Parathyroid adenoma (tissue), 2 donors: ENCODE results near the gene AFDN.

ENCODE experiments used
- H2AFZ ChIP-seq: fragments of 300-600 bp; sonication (generic); one replicate; pipeline ENCODE4 v1.7.0; 2017; ENCODE audit warnings: antibody characterized with exemption, mild to moderate bottlenecking
- H3K27ac ChIP-seq: fragments of 300-600 bp; sonication (generic); one replicate; pipeline ENCODE4 v1.7.0; 2017
- H3K27me3 ChIP-seq: fragments of 300-600 bp; sonication (generic); one replicate; pipeline ENCODE4 v1.7.0; 2017; ENCODE audit warnings: low read length; ENCODE audit not compliant: control insufficient read depth, insufficient read depth
- H3K36me3 ChIP-seq: fragments of 300-600 bp; sonication (generic); one replicate; pipeline ENCODE4 v1.7.0; 2017; ENCODE audit warnings: low read length; ENCODE audit not compliant: control insufficient read depth, insufficient read depth
- H3K4me1 ChIP-seq: fragments of 300-600 bp; sonication (generic); one replicate; pipeline ENCODE4 v1.7.0; 2017; ENCODE audit warnings: control low read depth
- H3K4me2 ChIP-seq: fragments of 300-600 bp; sonication (generic); one replicate; pipeline ENCODE4 v1.7.0; 2017; ENCODE audit warnings: low read length
- H3K4me3 ChIP-seq: fragments of 300-600 bp; sonication (generic); one replicate; pipeline ENCODE4 v1.7.0; 2017; ENCODE audit warnings: low read depth, low read length
- H3K79me2 ChIP-seq: fragments of 300-600 bp; sonication (generic); one replicate; pipeline ENCODE4 v1.7.0; 2017; ENCODE audit warnings: control low read depth
- H3K9ac ChIP-seq: fragments of 300-600 bp; sonication (generic); one replicate; pipeline ENCODE4 v1.7.0; 2017; ENCODE audit warnings: mild to moderate bottlenecking
- H3K9me3 ChIP-seq: fragments of 300-600 bp; sonication (generic); one replicate; pipeline ENCODE4 v1.7.0; 2017; ENCODE audit warnings: low read length; ENCODE audit not compliant: control insufficient read depth
- CTCF ChIP-seq: fragments of 300-600 bp; sonication (generic); IDR thresholded peaks from one replicate; pipeline ENCODE4 v1.7.0; 2017; ENCODE audit warnings: antibody characterized with exemption, mild to moderate bottlenecking
- donor health status: primary hyperparathyroidism.

Gene AFDN

GRCh38 chr6:167892835-167893815 lies 66.4 kb downstream of the AFDN start:
- H3K27me3 ChIP-seq, result no peaks in the 10 kb centered on the region
- TF ChIP-seq CTCF, result no peak
- no peak overlapping the region for H3K27ac ChIP-seq
- no peaks in the 10 kb centered on the region for H3K36me3 ChIP-seq
- no peak overlapping the region for H3K4me2 ChIP-seq
- H3K9ac ChIP-seq, result no peak overlapping the region
- H3K9me3 ChIP-seq, result no peaks in the 10 kb centered on the region
- no peaks in the 10 kb centered on the region for H3K79me2 ChIP-seq
- H2AFZ ChIP-seq, result no peak overlapping the region
- peaks cover 3% of the 10 kb centered on the region for H3K4me1 ChIP-seq
- no peak overlapping the region for H3K4me3 ChIP-seq

- Histone ChIP-seq H3K27me3 (no peaks in the 10 kb centered on the region), H3K4me1 (peaks cover 3% of the 10 kb centered on the region), H3K9me3 (no peaks in the 10 kb centered on the region), H3K27ac (no peak overlapping the region), H3K9ac (no peak overlapping the region), H3K36me3 (no peaks in the 10 kb centered on the region), H3K79me2 (no peaks in the 10 kb centered on the region), H3K4me3 (no peak overlapping the region), H2AFZ (no peak overlapping the region), H3K4me2 (no peak overlapping the region)
- no peak for TF ChIP-seq CTCF
Measured at GRCh38 chr6:167894965-167895364, 68.3 kb downstream of the AFDN start.

- no peak overlapping the region for H3K27ac ChIP-seq
- H3K9me3 ChIP-seq, result no peaks in the 10 kb centered on the region
- H2AFZ ChIP-seq, result no peak overlapping the region
Measured at GRCh38 chr6:167896648-167897047, 69.9 kb downstream of the AFDN start.

GRCh38 chr6:167898673-167899311 lies 72.1 kb downstream of the AFDN start:
- H3K27me3 ChIP-seq, result no peaks in the 10 kb centered on the region
- no peak overlapping the region for H3K9ac ChIP-seq
- no peaks in the 10 kb centered on the region for H3K9me3 ChIP-seq
- H3K36me3 ChIP-seq, result no peaks in the 10 kb centered on the region
- no peaks in the 10 kb centered on the region for H3K79me2 ChIP-seq
- H3K4me2 ChIP-seq, result no peak overlapping the region
- no peak overlapping the region for H3K4me3 ChIP-seq
- H2AFZ ChIP-seq, result no peak overlapping the region
- peak; percentile 69 for TF ChIP-seq CTCF
- H3K27ac ChIP-seq, result no peak overlapping the region
- peaks cover 3% of the 10 kb centered on the region for H3K4me1 ChIP-seq

More at GRCh38 chr6:167896648-167897047, 69.9 kb downstream of the AFDN start:
- Histone ChIP-seq H3K27me3 (no peaks in the 10 kb centered on the region), H3K79me2 (no peaks in the 10 kb centered on the region), H3K9ac (no peak overlapping the region), H3K4me2 (no peak overlapping the region), H3K4me1 (peaks cover 3% of the 10 kb centered on the region), H3K4me3 (no peak overlapping the region), H3K36me3 (no peaks in the 10 kb centered on the region)
- no peak for TF ChIP-seq CTCF
